ENCODE data around the gene DEAF1.

Gene DEAF1

DNA sequence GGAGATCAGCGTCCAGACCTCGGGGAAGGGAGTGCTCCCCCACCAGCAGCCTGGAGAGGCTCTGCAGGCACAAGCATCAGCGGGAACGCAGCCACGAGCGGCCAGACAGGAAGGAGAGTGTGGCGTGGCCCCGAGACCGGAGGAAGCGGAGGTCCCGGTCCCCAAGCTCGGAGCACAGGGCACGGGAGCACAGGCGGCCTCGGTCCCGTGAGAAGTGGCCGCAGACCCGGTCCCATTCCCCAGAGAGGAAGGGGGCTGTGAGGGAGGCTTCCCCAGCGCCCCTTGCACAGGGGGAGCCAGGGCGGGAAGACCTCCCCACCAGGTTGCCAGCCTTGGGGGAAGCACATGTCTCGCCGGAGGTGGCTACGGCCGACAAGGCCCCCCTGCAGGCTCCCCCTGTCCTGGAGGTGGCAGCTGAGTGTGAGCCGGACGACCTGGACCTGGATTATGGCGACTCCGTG, 86.2 kb downstream of the DEAF1 start:
- no peak for DNase-seq

DNA sequence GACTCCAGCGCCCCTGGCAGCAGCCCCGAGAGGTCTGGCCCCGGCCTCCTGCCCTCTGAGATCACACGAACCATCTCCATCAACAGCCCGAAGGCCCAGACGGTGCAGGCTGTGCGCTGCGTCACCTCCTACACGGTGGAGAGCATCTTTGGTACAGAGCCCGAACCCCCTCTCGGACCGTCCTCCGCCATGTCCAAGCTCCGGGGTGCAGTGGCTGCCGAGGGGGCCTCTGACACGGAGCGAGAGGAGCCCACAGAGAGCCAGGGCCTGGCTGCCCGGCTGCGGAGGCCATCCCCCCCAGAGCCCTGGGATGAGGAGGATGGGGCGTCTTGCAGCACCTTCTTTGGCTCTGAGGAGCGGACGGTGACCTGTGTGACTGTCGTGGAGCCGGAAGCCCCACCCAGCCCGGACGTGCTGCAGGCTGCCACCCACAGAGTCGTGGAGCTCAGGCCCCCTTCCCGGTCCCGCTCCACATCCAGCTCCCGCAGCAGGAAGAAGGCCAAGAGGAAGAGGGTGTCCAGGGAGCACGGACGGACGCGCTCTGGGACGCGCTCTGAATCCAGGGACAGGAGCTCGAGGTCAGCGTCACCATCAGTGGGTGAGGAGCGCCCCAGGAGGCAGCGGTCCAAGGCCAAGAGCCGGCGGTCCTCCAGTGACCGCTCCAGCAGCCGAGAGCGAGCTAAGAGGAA, 86.9 kb downstream of the DEAF1 start:
- DNase-seq, result no peak

DNA sequence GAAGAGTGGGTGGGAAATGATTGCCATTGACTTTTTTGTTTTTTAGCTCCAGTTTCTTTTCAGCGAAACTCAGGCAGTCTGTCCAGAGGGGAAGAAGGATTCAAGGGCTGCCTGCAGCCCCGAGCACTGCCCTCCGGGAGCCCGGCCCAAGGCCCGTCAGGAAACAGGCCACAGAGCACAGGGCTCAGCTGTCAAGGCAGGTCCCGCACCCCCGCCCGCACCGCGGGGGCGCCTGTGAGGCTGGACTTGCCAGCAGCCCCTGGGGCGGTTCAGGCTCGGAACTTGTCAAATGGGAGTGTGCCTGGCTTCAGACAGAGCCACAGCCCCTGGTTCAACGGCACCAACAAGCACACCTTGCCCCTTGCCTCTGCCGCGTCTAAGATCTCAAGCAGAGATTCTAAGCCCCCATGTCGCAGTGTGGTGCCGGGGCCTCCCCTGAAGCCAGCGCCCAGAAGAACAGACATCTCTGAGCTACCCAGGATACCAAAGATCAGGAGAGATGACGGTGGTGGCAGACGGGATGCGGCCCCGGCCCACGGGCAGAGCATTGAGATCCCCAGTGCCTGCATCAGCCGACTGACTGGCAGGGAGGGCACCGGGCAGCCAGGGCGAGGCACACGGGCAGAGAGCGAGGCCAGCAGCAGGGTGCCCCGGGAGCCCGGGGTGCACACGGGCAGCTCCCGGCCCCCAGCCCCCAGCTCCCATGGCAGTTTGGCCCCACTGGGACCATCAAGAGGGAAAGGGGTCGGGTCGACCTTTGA, 87.8 kb downstream of the DEAF1 start:
- no peak for DNase-seq

DNA sequence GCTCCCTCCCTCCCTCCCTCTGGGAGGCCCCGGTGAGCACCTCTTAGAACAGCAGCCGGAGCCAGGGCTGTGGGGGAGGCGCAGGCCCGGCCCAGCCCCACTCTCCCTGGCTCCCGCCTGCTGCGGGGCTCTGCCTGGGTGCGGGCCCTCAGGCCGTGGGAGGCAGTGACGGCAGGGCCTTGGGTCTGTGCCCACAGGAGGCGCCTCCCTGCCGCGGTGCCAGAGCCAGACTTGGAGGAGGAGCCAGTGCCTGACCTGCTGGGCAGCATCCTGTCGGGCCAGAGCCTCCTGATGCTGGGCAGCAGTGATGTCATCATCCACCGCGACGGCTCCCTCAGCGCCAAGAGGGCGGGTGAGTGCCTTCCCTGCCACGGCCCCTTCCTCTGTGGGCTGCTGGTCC, 88.8 kb downstream of the DEAF1 start:
- DNase-seq, result no peak

DNA sequence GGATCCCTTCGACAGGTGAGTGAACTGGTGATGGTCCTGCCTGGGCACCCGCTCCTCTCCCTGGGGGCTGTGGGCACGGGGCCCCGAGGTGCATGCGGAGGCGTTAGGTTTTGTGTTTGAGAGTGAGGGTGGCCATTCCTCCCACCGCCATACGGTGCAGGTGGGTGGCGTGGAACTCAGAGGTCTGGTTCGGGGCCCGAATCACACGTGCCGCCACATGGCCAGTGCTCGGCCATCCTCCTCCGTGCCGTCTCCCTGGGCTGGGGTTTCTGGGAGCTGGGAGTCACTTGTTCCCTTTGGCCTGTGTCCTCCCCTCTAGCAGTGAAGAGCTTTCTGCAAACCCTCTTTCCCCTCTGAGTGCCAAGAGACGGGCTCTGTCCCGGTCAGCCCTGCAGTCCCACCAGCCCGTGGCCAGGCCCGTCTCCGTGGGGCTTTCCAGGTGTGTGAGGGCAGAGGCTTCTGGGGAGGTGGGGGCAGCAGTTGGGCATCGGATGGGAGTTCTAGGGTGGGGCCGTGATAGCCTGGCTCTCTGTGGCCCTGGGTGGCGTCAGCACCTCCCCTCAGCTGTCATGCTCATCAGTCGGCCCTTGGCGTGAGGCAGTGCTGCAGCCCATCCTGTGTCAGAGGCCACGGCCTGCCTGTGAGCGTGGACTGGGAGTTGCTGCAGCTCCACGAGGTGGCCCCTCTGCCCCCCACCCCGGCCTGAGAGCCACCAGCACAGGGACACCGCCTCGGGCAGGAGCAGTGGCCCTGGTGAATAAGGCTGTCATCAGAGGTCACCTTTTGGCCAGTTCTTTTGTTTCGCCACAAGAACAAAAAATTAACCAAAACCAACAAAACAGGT, 89.5 kb downstream of the DEAF1 start:
- no peak for DNase-seq

DNA sequence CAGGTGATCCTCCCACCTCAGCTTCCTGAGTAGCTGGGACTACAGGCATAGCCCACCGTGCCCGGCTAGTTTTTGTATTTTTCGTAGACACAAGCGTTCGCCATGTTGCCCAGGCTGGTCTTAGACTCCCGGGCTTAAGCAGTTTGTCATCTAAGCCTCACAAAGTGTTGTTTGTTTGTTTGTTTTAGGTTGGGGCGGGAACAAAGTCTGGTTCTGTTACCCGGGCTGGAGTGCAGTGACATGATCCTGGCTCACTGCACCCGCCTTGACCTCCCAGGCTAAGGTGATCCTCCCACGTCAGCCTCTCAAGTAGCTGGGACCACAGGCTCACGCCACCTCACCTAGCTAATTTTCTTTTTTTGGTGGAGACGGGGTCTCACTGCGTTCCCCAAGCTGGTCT, 91.9 kb downstream of the DEAF1 start:
- DNase-seq, result no peak

DNA sequence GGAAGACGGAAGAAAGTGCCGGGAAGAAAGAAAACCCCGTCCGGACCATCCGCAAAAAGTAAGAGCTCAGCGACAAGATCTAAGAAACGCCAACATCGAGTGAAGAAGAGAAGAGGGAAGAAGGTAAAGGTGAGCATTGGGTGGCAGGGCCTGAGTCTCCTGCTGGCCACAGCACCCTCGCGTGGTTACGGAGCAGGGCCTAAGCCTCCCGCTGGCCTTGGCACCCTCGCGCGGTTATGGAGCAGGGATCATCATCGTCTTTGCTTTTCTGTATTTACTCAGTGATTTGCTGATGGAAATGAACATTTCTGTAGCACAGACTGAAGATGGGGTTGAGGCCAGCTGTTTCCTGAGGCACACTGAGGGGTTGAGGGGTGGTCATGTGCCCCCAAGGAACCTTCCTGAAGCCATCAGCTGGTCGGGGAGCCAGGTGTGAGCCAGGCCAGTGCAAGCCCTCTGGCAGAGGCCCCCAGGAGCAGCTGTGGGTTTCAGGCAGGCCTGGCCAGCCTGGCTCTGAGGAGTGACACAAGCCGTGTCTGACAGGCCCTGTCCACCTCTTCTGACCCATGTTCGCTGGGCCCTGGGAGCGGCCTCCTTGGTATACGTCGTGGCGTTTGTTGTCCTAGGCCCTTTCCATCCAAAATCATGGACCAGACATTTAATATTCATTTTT, 93.3 kb downstream of the DEAF1 start:
- DNase-seq, result no peak

DNA sequence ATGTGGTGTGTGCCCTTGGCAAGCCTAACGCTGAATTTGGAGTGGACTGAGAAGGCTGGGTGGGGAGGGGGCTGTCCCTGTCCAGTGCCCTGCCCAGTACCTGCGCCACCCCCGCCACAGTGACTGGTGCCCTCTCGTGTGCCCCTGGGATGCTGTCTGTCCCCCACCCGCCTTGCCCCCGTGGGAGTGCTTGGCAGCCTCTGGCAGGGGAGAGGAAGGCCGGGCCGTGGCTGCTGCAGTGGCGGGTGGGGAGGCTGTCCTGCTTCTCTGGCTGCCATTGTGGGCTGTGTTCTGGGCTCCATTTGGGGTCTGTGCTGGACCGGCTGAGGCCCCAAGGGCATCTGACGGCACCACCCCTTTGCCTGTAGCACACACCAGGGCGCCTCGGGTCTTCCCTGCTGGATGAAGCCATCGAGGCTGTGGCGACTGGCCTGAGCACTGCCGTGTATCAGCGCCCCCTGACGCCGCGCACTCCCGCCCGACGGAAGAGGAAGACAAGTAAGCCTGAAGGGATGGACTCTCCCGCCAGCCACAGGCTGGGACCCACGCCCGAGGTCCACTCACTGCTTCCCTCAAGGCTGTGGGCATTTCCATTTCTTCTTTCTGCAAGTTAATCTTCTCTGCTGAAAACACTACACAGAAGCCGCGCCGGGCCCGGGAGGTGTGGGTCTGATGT, 96.9 kb downstream of the DEAF1 start:
- no peak for DNase-seq

DNA sequence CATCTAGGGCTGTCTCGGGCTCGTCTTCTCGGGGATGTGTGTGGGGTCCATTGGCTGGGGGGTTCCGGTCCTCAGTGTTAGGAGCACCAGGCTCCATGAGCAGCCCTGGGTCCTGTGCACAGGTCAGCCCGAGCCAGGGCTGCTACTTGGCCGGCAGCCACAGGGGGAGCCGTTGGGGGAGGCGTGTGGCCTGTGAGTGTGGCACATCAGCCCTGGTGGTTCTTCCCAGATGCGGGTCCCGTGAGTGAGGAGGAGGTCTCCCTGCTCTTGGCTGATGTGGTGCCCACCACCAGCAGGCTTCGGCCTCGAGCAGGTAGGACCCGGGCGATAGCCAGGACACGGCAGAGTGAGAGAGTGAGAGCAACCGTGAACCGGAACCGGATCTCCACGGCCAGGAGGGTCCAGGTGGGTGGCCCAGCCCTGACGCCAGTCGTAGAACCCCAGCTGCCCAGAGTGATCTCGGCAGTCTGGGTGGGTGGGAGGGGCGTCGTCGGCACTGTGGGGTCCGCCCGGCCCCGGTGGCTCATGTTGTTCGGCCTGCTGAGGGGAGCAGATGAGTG, 97.8 kb downstream of the DEAF1 start:
- DNase-seq, result no peak

DNA sequence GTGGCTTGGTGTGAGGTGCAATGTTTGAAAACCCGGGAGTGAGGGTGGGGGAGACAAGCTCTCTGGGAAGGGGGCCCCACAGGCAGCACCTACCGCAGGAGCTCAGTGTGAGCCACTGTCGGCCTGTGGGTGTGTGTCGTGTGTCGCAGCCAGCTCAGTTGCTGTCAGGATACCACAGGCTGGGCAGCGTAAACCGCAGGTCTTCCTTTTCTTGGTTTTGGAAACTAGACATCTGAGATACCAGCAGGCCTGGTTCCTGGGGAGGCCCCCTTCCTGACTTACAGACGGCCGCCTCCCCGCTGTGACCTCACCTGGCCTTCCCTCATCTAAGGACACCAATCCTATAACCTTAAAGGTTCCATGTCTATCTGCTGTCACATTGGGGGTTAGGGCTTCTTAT, 98.6 kb downstream of the DEAF1 start:
- DNase-seq, result no peak

DNA sequence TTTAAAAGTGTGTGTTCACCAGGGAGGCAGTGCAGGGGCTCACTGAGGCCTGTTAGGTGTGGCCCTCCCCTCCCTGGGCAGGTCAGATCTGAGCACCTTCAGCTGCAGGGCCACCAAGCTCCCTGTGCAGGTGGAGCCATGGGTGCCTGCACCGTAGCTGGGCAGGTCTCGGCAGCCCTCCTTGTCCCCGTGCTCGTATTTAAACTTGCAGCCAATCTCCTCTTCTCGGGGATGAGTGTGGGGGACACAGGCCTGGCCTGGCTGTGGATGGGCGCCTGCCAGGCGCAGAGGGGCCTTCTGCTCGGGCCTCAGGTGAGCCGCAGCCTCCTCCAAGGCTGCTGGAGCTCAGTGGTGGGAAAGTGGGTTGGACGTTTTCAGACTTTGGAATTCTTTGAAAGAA, 99.6 kb downstream of the DEAF1 start:
- no peak for DNase-seq
